ENCODE results near the gene RIN2. TPM values are rescaled to one million over a fixed set of nuclear protein-coding genes. Genes with fewer than 3 reads are reported as not detected.

The RIN2 gene
- total RNA-seq, 1 experiment from 2014 or later: 36.7 TPM

DNA sequence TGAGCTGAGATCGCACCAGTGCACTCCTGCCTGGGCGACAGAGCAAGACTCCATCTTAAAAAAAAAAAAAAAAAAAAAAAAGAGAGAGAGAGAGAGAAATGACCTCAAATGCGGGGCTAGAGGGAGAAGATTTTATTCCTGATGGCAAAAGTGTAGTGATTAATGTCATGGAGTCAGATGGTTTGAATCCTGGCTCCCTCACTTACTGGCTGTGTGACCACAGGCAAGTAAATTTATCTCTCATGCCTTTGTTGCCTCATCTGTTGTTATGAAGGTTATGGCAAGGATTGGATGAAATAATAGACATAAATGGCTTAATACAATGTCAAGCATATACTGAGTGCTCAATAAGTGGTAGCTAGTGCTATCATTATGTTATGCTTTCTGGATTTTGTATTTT, 29.3 kb downstream of the RIN2 start:
- TF ChIP-seq CTCF (IDR thresholded peaks at IDR 0.05; ENCODE audit: insufficient read depth in 1 of 2, low read depth in 1 of 2, low read length in 1 of 2, severe bottlenecking in 1 of 2, unreplicated experiment in 1 of 2): no peak
- ChIA-PET CTCF (interaction anchor here (1.5 kb wide), 1 partner anchor 15 kb away, joined by 4 read pairs; no protein-coding TSS in a partner anchor), POLR2A (no interaction called here)
- BruUV-seq (replicated peaks): no TSS peak
- Mint-ChIP-seq H3K9me3 (ENCODE audit: unreplicated experiment) (peaks cover 22% of the 10 kb centered on the region), H3K36me3 (ENCODE audit: insufficient read depth, unreplicated experiment) (no peaks in the 10 kb centered on the region), H3K27me3 (ENCODE audit: insufficient read depth, unreplicated experiment) (no peaks in the 10 kb centered on the region), H3K27ac (ENCODE audit: unreplicated experiment) (no peak overlapping the region), H3K4me3 (ENCODE audit: unreplicated experiment) (no peak overlapping the region), H3K4me1 (ENCODE audit: low read depth, unreplicated experiment) (peaks cover 16% of the 10 kb centered on the region)
- DNase-seq: no peak
- peaks cover 28% of the 10 kb centered on the region for H3K4me1 ChIP-seq
- H3K4me3 ChIP-seq (ENCODE audit: low read depth, low read length): no peak overlapping the region
- intact Hi-C loops (cut with micrococcal nuclease; ENCODE audit: unreplicated experiment): loop anchor here (5.0 kb wide), 1 partner anchor 230 kb away; the partner anchor contains the start of gene NAA20
- peaks cover 14% of the 10 kb centered on the region for H3K9me3 ChIP-seq
- no peaks in the 10 kb centered on the region for H3K36me3 ChIP-seq (ENCODE audit: control insufficient read depth, insufficient read depth, low read length)
- no peaks in the 10 kb centered on the region for H3K27me3 ChIP-seq (replicated peaks; ENCODE audit: control insufficient read depth, insufficient read depth, low read length)

- ChIA-PET POLR2A (no interaction called here), CTCF (no interaction called here)
- H3K27me3 Mint-ChIP-seq (ENCODE audit: insufficient read depth, unreplicated experiment): no peaks in the 10 kb centered on the region
- no peaks in the 10 kb centered on the region for H3K36me3 ChIP-seq (ENCODE audit: control insufficient read depth, insufficient read depth, low read length)
- peaks cover 13% of the 10 kb centered on the region for H3K4me1 Mint-ChIP-seq (ENCODE audit: low read depth, unreplicated experiment)
- peaks cover 14% of the 10 kb centered on the region for H3K9me3 ChIP-seq
- no peak for DNase-seq
- BruUV-seq (replicated peaks): no TSS peak
- H3K9me3 Mint-ChIP-seq (ENCODE audit: unreplicated experiment): peaks cover 22% of the 10 kb centered on the region
- H3K27me3 ChIP-seq (replicated peaks; ENCODE audit: control insufficient read depth, insufficient read depth, low read length): no peaks in the 10 kb centered on the region
- H3K4me1 ChIP-seq: peaks cover 25% of the 10 kb centered on the region
- H3K4me3 ChIP-seq (ENCODE audit: low read depth, low read length): no peak overlapping the region
- H3K36me3 Mint-ChIP-seq (ENCODE audit: insufficient read depth, unreplicated experiment): no peaks in the 10 kb centered on the region
- H3K27ac Mint-ChIP-seq (ENCODE audit: unreplicated experiment): peak overlapping the region; percentile 31
- intact Hi-C loops (cut with micrococcal nuclease; ENCODE audit: unreplicated experiment): loop anchor here (5.0 kb wide), 1 partner anchor 228 kb away; the partner anchor contains the start of gene NAA20
- no peak for TF ChIP-seq CTCF (IDR thresholded peaks at IDR 0.05; ENCODE audit: insufficient read depth in 1 of 2, low read depth in 1 of 2, low read length in 1 of 2, severe bottlenecking in 1 of 2, unreplicated experiment in 1 of 2)
- no peak overlapping the region for H3K4me3 Mint-ChIP-seq (ENCODE audit: unreplicated experiment)
These were observed 31.0 kb downstream of the RIN2 start for GRCh38 chr20:19789009-19789408.

- no TSS peak for BruUV-seq (replicated peaks)
- CTCF ChIA-PET: no interaction called here
- Histone ChIP-seq H3K9me3 (peaks cover 14% of the 10 kb centered on the region), H3K4me3 (ENCODE audit: low read depth, low read length) (no peak overlapping the region), H3K4me1 (peaks cover 21% of the 10 kb centered on the region), H3K36me3 (ENCODE audit: control insufficient read depth, insufficient read depth, low read length) (no peaks in the 10 kb centered on the region), H3K27me3 (replicated peaks; ENCODE audit: control insufficient read depth, insufficient read depth, low read length) (no peaks in the 10 kb centered on the region)
- Mint-ChIP-seq H3K9me3 (ENCODE audit: unreplicated experiment) (peaks cover 22% of the 10 kb centered on the region), H3K27ac (ENCODE audit: unreplicated experiment) (peak overlapping the region; percentile 31), H3K4me1 (ENCODE audit: low read depth, unreplicated experiment) (peaks cover 9% of the 10 kb centered on the region), H3K27me3 (ENCODE audit: insufficient read depth, unreplicated experiment) (no peaks in the 10 kb centered on the region), H3K4me3 (ENCODE audit: unreplicated experiment) (no peak overlapping the region), H3K36me3 (ENCODE audit: insufficient read depth, unreplicated experiment) (no peaks in the 10 kb centered on the region)
- POLR2A ChIA-PET: no interaction called here
- intact Hi-C loops (cut with micrococcal nuclease; ENCODE audit: unreplicated experiment): loop anchor here (5.0 kb wide), 1 partner anchor 228 kb away; the partner anchor contains the start of gene NAA20
- no peak for TF ChIP-seq CTCF (IDR thresholded peaks at IDR 0.05; ENCODE audit: insufficient read depth in 1 of 2, low read depth in 1 of 2, low read length in 1 of 2, severe bottlenecking in 1 of 2, unreplicated experiment in 1 of 2)
- no peak for DNase-seq
These were observed 31.4 kb downstream of the RIN2 start for GRCh38 chr20:19789446-19789845.
